Prostate gland (tissue), 2 donors: Measurements from ENCODE around the gene PIK3R2. TPM values are rescaled to one million over a fixed set of nuclear protein-coding genes. Genes with fewer than 3 reads are reported as not detected.

Experiments used
- DNase-seq: peaks from one replicate; pipeline ENCODE4 v3.0.0-alpha.2; 2019; ENCODE audit warnings: low spot score
- H3K27ac ChIP-seq, 2 donors: fragments of 200-600 bp; sonication (generic); 2 replicates each; pipeline ENCODE4 v1.5.1; 2017 to 2019
- H3K27me3 ChIP-seq: fragments of 200-600 bp; sonication (generic); replicated peaks from 2 replicates; pipeline ENCODE4 v1.5.1; 2019; ENCODE audit not compliant: insufficient read depth
- H3K36me3 ChIP-seq, 2 donors: fragments of 200-600 bp; sonication (generic); 1 replicate in 1 of 2; 2 replicates in 1 of 2; pipeline versions ENCODE4 v1.5.1 to v1.8.1; 2017 to 2019
- H3K4me1 ChIP-seq: fragments of 200-600 bp; sonication (generic); replicated peaks from 2 replicates; pipeline ENCODE4 v1.5.1; 2019
- H3K4me3 ChIP-seq, 2 donors: fragments of 200-600 bp; sonication (generic); 2 replicates each; pipeline ENCODE4 v1.5.1; 2017 to 2019
- H3K9me3 ChIP-seq: fragments of 200-600 bp; sonication (generic); 2 replicates; pipeline ENCODE4 v1.5.1; 2017
- POLR2A ChIP-seq: fragments of 450-650 bp; IDR thresholded peaks from one replicate; pipeline ENCODE4 v1.6.1; 2016; ENCODE audit warnings: antibody characterized with exemption, mild to moderate bottlenecking
- POLR2AphosphoS5 ChIP-seq: sonication (generic); formaldehyde crosslinking; IDR thresholded peaks from one replicate; pipeline ENCODE4 v1.6.1; 2017; ENCODE audit warnings: antibody characterized with exemption
- WGBS: methylation state at CpG from one replicate; pipeline ENCODE4 v1.1.5; 2018; 5-methylcytosine and 5-hydroxymethylcytosine counted together
- intact Hi-C: fragments of 100-400 bp; cut with DNase I; formaldehyde crosslinking; loops from one replicate; pipeline ENCODE4 v1.14.2; 2022
- total RNA-seq, 2 donors: library from RNA; depleted of rRNA; stranded (reverse); fragments of >200 nt; gene quantifications; one replicate each; pipeline ENCODE4 v1.1.0, GENCODE V29; 2016
- TF ChIP-seq, protein P1 (sequence below), 4 experiments: fragments of 200-600 bp in 2 of 4; fragments of 450-650 bp in 2 of 4; sonication (generic) in 2 of 4; IDR thresholded peaks; 1 replicate in 3 of 4; 2 replicates in 1 of 4; pipeline ENCODE4 v1.5.1; 2016 to 2019; ENCODE audit warnings: antibody characterized with exemption in 4 of 4, mild to moderate bottlenecking in 2 of 4, moderate library complexity in 2 of 4

The PIK3R2 gene
- total RNA-seq, 2 donors from 2014 or later: 41.3 to 71.6 TPM

DNA sequence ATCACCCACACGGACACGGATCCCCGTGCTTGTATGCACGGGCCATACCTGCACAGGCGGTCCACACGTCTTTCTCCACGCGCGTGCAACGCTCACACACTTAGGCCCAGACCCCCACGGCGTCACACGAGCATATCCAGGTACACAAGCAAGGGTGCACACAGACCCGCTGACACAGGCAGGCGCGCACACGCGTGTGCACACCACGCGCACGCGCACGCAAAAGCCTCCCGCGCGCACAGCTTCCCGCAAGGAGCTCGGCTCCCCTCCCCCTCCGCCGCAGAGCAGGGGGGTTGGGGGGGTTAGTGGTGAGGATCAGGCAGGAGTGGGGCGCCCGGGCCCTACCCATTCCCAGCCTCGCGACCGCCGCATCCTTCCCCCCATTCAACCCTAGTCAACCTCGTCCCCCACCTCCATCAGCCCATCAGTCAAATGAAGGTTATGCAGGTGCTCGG is 50.5 kb downstream of the PIK3R2 start:
- Histone ChIP-seq H3K9me3 (no peaks in the 10 kb centered on the region), H3K27me3 (no peaks in the 10 kb centered on the region), H3K4me3 (peak overlapping the region; percentile 68 to 80), H3K4me1 (peaks cover 5% of the 10 kb centered on the region), H3K36me3 (no peaks in the 10 kb centered on the region), H3K27ac (peak overlapping the region; percentile 53 to 60)
- under 1% methylated on average over 38 of the region's 38 CpGs for WGBS
- TF ChIP-seq, protein P1, sequence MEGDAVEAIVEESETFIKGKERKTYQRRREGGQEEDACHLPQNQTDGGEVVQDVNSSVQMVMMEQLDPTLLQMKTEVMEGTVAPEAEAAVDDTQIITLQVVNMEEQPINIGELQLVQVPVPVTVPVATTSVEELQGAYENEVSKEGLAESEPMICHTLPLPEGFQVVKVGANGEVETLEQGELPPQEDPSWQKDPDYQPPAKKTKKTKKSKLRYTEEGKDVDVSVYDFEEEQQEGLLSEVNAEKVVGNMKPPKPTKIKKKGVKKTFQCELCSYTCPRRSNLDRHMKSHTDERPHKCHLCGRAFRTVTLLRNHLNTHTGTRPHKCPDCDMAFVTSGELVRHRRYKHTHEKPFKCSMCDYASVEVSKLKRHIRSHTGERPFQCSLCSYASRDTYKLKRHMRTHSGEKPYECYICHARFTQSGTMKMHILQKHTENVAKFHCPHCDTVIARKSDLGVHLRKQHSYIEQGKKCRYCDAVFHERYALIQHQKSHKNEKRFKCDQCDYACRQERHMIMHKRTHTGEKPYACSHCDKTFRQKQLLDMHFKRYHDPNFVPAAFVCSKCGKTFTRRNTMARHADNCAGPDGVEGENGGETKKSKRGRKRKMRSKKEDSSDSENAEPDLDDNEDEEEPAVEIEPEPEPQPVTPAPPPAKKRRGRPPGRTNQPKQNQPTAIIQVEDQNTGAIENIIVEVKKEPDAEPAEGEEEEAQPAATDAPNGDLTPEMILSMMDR (IDR thresholded peaks at IDR 0.05): no peak
- TF ChIP-seq POLR2AphosphoS5 (no peak), POLR2A (no peak)
- intact Hi-C loops: loop anchor here (5.0 to 10.0 kb wide), 2 partner anchors 119 to 211 kb away; partner anchors contain the start of genes LSM4 and SSBP4
- DNase-seq: no peak

DNA sequence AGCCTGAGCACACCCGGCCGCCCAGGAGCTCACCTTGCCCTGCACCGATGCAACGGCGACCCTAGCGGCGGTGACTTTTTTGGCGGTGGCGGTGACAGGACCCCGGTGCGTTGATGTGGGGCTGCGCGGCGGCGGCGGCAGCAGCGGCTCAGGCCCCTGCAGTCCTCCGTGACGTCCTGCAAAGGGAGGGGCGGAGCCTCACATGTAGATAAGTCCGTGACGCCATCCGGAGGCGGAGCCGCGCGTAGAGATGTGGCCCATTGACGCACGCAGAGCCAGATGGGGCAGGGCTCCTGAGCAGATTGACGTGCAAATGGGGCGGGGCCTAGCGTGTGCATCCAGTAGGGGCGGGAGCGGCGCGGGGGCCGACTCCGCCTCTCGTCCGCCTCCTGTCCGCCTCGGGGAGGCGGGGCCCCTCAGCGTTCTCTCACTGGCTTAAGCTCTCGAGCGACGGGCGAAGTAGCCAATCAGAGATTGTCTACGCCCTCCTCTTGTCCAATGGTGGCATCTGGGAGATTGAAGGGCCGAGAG is 51.0 kb downstream of the PIK3R2 start, which contains the start of gene RAB3A:
Gene RAB3A (minus strand): TSS at position 180 of the 531 bp plus-strand sequence. CDS start 1,302 bp downstream, outside the sequence.
- under 1% methylated on average over 45 of the region's 50 CpGs for WGBS
- peaks cover 5% of the 10 kb centered on the region for H3K4me1 ChIP-seq
- intact Hi-C loops: loop anchor here (5.0 to 10.0 kb wide), 2 partner anchors 118 to 211 kb away; partner anchors contain the start of genes LSM4 and SSBP4
- DNase-seq: peak; percentile 100
- H3K9me3 ChIP-seq: no peaks in the 10 kb centered on the region
- H3K27ac ChIP-seq: peak within 1 kb of the TSS; percentile 95 to 96
- no peaks in the 10 kb centered on the region for H3K27me3 ChIP-seq
- peak within 1 kb of the TSS; percentile 68 to 80 for H3K4me3 ChIP-seq
- no peaks in the 10 kb centered on the region for H3K36me3 ChIP-seq
- TF ChIP-seq POLR2A (peak; percentile 76), POLR2AphosphoS5 (peak; percentile 98)
- TF ChIP-seq, protein P1 (IDR thresholded peaks at IDR 0.05): peak in 2 of 4 experiments; percentile 34 to 54

DNA sequence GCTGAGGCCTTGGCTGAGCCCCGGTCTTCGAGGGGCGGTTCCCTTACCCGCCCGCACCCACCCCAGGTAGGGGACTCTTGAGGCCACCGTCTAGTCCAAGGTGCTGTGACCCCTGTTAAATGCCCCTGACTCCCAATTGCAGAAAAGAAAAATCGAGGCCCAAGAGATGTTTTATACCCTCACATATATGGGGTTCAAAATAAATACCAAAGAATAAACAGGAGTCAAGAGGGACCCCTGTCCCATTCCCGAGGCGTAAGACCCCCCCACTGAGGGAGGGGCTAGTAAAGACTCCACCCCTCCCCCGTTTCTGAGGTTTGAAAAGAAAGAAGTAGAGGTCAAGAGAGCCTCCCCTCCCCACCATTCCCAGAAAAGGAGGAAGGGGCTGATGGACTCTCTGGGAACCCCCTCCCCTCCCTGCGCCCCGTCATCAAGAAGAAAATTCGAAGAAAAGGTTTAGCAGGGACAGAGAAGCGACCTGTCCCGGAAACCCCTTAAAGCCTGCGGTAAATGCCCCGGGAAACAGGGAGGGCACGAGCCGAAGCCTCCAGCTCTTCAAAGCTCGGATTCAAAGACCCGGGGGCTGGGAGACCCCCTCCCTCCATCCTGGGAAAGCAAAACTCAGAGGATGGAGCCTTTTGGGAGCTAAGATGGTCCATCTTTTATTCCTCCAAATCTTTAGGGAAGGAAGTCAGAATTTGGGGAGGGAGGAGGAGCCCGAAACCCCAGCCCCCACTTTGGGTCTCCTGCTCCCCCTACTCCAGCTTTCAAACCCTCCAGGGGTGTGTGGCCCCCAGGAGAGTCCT is 51.6 kb downstream of the PIK3R2 start:
- Histone ChIP-seq H3K36me3 (no peaks in the 10 kb centered on the region), H3K4me3 (peak overlapping the region; percentile 40 to 49), H3K27me3 (no peaks in the 10 kb centered on the region), H3K4me1 (peaks cover 5% of the 10 kb centered on the region), H3K9me3 (no peaks in the 10 kb centered on the region), H3K27ac (peak overlapping the region; percentile 95 to 96)
- WGBS: 1% methylated on average over 22 of the region's 22 CpGs
- TF ChIP-seq POLR2A: no peak
- TF ChIP-seq, protein P1 (IDR thresholded peaks at IDR 0.05): no peak
- no peak for TF ChIP-seq POLR2AphosphoS5
- intact Hi-C loops: loop anchor here (5.0 to 10.0 kb wide), 2 partner anchors 118 to 210 kb away; partner anchors contain the start of genes LSM4 and SSBP4
- DNase-seq: no peak

DNA sequence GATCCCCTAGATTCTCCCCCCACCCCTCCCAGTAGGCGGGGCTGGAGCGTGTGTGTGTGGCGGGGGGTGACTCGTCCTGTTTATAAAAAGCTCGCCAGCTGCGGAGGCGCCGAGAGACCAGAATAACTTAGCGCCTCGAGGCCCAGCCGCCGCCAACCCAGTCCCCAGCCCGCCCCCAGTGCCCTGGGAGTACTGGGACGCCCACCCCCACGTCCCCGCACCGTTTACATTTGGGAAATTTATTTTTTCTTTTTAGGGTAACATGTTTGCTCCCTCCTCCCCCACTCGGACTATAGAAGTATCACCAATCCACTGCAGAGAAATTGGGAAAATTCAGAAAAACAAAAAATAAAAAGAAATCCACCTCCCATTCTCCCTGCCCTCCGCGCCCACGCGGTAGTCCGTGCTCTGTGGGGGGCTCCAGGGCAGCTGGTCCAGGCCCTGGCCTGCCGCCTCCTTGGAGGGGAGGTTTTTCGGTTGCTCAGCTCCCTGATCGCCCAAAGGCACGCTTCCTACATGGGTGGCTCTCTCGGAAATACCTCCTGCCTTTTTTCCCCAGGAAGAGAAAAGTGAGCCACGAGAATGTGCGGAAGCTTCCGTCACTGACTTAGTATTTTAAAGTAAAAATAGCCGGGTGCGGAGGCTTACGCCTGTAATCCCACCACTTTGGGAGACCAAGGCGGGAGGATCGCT is 52.4 kb downstream of the PIK3R2 start:
- intact Hi-C loops: loop anchor here (10.0 kb wide), 1 partner anchor 209 kb away; the partner anchor contains the start of gene SSBP4
- H3K27me3 ChIP-seq: no peaks in the 10 kb centered on the region
- 22% methylated on average over 36 of the region's 36 CpGs for WGBS

More for the DNA sequence above, 52.4 kb downstream of the PIK3R2 start:
- peak overlapping the region; percentile 40 to 49 for H3K4me3 ChIP-seq
- TF ChIP-seq, protein P1 (IDR thresholded peaks at IDR 0.05): no peak
- TF ChIP-seq POLR2AphosphoS5 (peak; percentile 73), POLR2A (peak; percentile 62)
- peak; percentile 67 for DNase-seq
- no peaks in the 10 kb centered on the region for H3K36me3 ChIP-seq
- no peaks in the 10 kb centered on the region for H3K9me3 ChIP-seq
- peaks cover 5% of the 10 kb centered on the region for H3K4me1 ChIP-seq
- peak overlapping the region; percentile 95 to 96 for H3K27ac ChIP-seq
